Sigmoid colon (tissue), 4 donors: Measurements from ENCODE around the gene FUNDC2.

Experiments used
- POLR2A ChIP-seq, 2 donors: fragments of 450-650 bp; IDR thresholded peaks; one replicate each; pipeline ENCODE4 v1.6.1; 2016; ENCODE audit warnings: antibody characterized with exemption in 2 of 2, mild to moderate bottlenecking in 2 of 2, moderate library complexity in 2 of 2
- POLR2AphosphoS5 ChIP-seq, 4 donors: sonication (generic); formaldehyde crosslinking; IDR thresholded peaks; one replicate each; pipeline ENCODE4 v1.6.1; 2017; ENCODE audit warnings: antibody characterized with exemption in 4 of 4
- TF ChIP-seq, protein P1 (sequence below), 4 experiments: fragments of 450-650 bp in 3 of 4; fragments of 200-600 bp in 1 of 4; IDR thresholded peaks; one replicate each; pipeline ENCODE4 v1.5.1; 2016 to 2019; ENCODE audit warnings: antibody characterized with exemption in 4 of 4, mild to moderate bottlenecking in 3 of 4, moderate library complexity in 2 of 4

DNA sequence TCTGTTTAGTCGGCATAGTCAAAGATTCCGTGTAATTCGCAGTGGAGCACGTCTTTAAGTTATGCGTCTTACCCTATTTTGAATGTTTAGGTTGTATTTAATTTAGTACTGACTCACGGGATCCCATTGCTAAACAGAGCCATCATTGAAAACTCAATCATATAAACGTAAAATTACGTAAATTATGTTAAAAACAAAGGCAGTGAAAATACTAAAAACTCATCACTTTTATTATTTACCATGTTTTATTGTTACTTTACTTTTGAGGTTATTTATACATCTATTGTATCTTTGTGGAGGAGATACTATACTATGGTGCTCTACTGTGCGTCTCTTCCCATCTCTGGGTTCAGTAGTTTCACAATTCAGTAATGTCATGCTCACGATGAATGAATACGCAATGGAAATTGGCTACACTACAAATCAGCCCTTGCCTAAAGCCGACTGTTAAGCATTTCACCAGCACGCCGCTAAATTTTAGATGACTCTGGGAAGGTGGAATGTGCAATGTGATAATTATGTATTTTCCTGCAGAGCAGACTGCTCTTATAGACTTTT lies 944 bp downstream of the FUNDC2 start:
- TF ChIP-seq, protein P1, sequence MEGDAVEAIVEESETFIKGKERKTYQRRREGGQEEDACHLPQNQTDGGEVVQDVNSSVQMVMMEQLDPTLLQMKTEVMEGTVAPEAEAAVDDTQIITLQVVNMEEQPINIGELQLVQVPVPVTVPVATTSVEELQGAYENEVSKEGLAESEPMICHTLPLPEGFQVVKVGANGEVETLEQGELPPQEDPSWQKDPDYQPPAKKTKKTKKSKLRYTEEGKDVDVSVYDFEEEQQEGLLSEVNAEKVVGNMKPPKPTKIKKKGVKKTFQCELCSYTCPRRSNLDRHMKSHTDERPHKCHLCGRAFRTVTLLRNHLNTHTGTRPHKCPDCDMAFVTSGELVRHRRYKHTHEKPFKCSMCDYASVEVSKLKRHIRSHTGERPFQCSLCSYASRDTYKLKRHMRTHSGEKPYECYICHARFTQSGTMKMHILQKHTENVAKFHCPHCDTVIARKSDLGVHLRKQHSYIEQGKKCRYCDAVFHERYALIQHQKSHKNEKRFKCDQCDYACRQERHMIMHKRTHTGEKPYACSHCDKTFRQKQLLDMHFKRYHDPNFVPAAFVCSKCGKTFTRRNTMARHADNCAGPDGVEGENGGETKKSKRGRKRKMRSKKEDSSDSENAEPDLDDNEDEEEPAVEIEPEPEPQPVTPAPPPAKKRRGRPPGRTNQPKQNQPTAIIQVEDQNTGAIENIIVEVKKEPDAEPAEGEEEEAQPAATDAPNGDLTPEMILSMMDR (IDR thresholded peaks at IDR 0.05) = no peak
- TF ChIP-seq POLR2A (IDR thresholded peaks at IDR 0.05) = peak in 1 of 2 donors; percentile 58
- TF ChIP-seq POLR2AphosphoS5 (IDR thresholded peaks at IDR 0.05) = peak; percentile 76 to 94 (median 83)
